Omental fat pad (tissue), 4 donors: ENCODE measurements around the gene RASGRF1. TPM values are rescaled to one million over a fixed set of nuclear protein-coding genes. Genes with fewer than 3 reads are reported as not detected.

Experiments
- ATAC-seq: fragments of 150-250 bp; one replicate; pipeline ENCODE4 v1.9.1; 2016; ENCODE audit warnings: mild to moderate bottlenecking, moderate library complexity; ENCODE audit not compliant: low FRiP score
- DNase-seq: peaks from one replicate; pipeline ENCODE4 v3.0.0-alpha.2; 2019; ENCODE audit warnings: low spot score
- total RNA-seq, 4 donors: library from RNA; depleted of rRNA; stranded (reverse); fragments of >200 nt; gene quantifications; one replicate each; pipeline ENCODE4 v1.1.0, GENCODE V29; 2016
- TF ChIP-seq, protein P1 (sequence below), 3 donors: fragments of 450-650 bp; IDR thresholded peaks; one replicate each; pipeline ENCODE4 v1.5.1; 2016 to 2017; ENCODE audit warnings: antibody characterized with exemption in 3 of 3, mild to moderate bottlenecking in 3 of 3, moderate library complexity in 2 of 3

Gene RASGRF1
- total RNA-seq, 4 donors from 2014 or later: 0.13 to 0.32 (median 0.24) TPM; not detected in 1

DNA sequence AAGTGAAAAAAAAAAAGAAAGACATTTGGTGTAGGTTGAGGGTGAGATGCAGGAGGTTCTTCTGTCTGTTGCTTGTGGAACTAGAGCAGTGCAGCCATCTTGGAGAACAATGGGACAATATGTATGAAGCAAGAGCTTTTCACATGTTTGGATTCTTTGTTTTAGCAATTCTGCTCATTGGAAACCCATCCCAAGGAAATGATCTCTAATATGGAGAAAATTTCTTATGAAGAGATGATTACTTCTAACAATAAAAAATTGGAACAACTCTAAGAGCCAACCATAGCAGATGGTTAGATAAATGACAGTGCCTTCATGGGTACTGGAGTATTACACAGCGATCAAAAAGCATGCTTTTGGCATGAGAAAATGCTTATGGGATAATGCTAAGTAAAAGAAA lies 56.3 kb downstream of the RASGRF1 start:
- no peak for ATAC-seq
- DNase-seq: no peak
- TF ChIP-seq, protein P1, sequence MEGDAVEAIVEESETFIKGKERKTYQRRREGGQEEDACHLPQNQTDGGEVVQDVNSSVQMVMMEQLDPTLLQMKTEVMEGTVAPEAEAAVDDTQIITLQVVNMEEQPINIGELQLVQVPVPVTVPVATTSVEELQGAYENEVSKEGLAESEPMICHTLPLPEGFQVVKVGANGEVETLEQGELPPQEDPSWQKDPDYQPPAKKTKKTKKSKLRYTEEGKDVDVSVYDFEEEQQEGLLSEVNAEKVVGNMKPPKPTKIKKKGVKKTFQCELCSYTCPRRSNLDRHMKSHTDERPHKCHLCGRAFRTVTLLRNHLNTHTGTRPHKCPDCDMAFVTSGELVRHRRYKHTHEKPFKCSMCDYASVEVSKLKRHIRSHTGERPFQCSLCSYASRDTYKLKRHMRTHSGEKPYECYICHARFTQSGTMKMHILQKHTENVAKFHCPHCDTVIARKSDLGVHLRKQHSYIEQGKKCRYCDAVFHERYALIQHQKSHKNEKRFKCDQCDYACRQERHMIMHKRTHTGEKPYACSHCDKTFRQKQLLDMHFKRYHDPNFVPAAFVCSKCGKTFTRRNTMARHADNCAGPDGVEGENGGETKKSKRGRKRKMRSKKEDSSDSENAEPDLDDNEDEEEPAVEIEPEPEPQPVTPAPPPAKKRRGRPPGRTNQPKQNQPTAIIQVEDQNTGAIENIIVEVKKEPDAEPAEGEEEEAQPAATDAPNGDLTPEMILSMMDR (IDR thresholded peaks at IDR 0.05): no peak

DNA sequence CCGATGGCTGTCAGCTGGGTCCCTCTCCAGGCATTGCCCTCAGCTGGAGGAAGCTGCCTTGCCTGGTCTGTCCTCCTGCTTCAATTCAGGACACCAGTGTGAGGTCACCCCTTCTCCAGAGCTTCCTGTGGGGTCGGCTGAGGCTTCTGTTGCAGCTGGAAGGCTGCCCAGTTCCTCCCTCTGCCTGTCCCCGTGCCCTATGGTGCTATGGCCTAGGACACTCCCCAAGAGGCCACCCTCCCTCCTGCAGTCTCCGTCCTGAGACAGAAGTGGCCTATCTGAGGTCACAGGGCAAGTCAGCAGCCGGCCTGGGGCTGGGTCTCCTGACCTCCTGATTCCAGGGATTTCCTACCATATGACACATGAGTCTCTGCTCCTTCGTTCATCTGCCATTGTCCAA lies 57.9 kb downstream of the RASGRF1 start:
- no peak for ATAC-seq
- no peak for DNase-seq
- TF ChIP-seq, protein P1 (IDR thresholded peaks at IDR 0.05): no peak

DNA sequence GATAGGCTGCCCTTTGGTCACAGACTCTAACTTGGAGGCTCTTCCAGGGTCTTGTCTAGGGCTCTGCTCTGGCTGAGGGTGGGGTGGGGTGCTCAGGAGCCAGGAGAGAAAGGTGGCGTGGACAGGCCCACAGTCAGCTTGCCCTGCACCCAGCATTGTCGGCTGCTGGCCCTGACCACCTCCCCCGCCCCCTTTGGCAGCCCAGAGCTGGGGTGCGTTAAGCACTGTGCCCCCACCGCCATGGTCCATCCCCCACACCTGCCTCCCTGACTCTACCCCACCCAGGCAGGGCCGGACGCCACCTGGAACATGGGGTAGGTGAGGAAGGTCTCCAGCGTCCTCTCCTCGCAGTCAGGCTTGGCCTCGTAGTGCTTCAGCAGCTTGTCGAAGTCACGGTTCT lies 58.8 kb downstream of the RASGRF1 start:
- TF ChIP-seq, protein P1 (IDR thresholded peaks at IDR 0.05): no peak

DNA sequence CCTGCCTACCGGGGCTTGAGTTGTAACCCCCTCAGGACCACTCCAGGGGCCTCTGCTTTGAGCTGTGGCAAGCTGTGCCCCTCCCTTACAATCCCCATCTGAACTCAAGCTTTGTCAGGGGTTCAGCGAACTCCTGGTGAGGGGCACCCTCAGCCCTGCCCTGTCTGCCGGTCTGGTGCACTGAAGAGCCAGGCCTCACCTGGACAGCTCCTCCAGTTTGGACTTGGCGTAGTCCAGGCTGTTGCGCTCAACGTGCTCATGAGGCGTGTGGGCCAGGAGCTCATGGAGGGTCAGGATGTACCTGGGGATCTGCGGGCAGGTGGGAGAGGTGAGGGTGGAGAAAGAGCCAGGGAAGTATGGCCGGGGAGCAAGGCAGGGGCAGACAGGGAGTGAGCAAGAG lies 59.4 kb downstream of the RASGRF1 start:
- ATAC-seq (no peak), DNase-seq (no peak)
- TF ChIP-seq, protein P1 (IDR thresholded peaks at IDR 0.05): no peak

More for the DNA sequence above, 58.8 kb downstream of the RASGRF1 start:
- DNase-seq (no peak), ATAC-seq (no peak)

DNA sequence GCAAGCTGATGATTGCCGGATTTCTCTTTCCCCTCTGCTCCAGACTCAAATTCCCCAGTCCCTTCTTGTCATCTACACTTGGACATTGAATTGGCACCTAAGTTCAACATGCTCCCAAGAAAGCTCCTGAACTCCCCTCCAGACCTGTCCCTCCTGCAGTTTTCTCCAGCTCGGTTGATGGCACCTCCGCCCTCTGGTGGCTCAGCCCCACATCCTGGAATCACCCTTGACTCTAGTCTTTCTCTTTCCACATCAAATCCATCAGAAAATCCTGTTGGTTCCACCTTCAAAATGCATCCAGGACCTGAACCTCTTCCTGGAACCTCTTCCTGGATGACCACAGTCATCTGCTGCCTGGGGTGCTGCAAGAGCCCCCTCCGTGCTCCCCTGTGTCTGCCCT lies 60.1 kb downstream of the RASGRF1 start:
- DNase-seq (no peak), ATAC-seq (no peak)
- TF ChIP-seq, protein P1 (IDR thresholded peaks at IDR 0.05): no peak

DNA sequence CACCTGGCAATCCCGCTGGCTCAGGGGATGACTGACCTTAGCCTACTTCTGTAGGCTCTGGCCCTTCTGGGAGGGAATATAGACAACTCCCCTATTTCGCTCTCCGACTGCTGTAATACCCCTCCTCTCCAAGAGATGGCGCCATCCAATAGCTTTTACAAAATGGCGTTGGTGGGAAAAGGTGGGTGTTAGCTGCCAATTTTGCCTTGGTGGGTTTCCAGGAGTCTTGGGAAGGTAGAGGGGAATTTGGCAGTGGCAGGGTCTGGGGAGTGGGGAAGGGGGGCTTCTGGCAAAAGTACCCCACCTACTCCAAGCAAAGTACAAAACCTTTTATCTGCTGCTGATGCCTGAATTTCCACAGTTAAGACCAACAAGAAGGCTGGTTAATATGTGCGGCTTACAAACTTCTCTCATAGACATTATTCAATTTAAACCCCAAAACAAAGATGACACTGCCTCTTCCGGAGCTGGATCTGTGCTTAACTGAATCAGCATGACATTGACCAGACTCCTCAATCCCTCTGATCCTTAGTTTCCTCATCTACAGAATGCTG lies 62.1 kb downstream of the RASGRF1 start:
- DNase-seq (peak; percentile 49), ATAC-seq (no peak)
- TF ChIP-seq, protein P1 (IDR thresholded peaks at IDR 0.05): peak in 1 of 3 donors; percentile 30
